Colonic mucosa (tissue), 4 donors: Measurements from ENCODE around the gene CNDP1. TPM values are rescaled to one million over a fixed set of nuclear protein-coding genes. Genes with fewer than 3 reads are reported as not detected.

ENCODE experiments used
- DNase-seq: peaks from one replicate; pipeline ENCODE4 v3.0.0-alpha.2; 2020
- H3K27ac ChIP-seq: fragments of 200-600 bp; one replicate; pipeline ENCODE4 v1.8.0; 2021
- H3K27me3 ChIP-seq: fragments of 200-600 bp; one replicate; pipeline ENCODE4 v1.8.0; 2021
- H3K36me3 ChIP-seq: fragments of 200-600 bp; one replicate; pipeline ENCODE4 v1.8.0; 2021
- H3K4me1 ChIP-seq: fragments of 200-600 bp; one replicate; pipeline ENCODE4 v1.8.0; 2021; ENCODE audit warnings: mild to moderate bottlenecking
- H3K4me3 ChIP-seq: fragments of 200-600 bp; one replicate; pipeline ENCODE4 v1.8.0; 2021
- H3K9ac ChIP-seq, 2 donors: one replicate each; pipeline ENCODE4 v1.7.0; 2013; ENCODE audit warnings: control low read depth in 2 of 2, low read depth in 2 of 2, low read length in 2 of 2
- H3K9me3 ChIP-seq: fragments of 200-600 bp; one replicate; pipeline ENCODE4 v1.8.0; 2021
- intact Hi-C: fragments of 100-400 bp; cut with DNase I; formaldehyde crosslinking; loops from one replicate; pipeline ENCODE4 v1.14.1; 2022
- total RNA-seq, 2 donors: library from RNA; stranded (reverse); fragmentation: NEBNext Ultra II Directional in 1 of 2; extraction: Animal tissue kit (Norgen Biotek cat#: 25700) in 1 of 2; gene quantifications; one replicate each; pipeline ENCODE4 v1.2.1, GENCODE V29; 2021
- TF ChIP-seq, protein P1 (sequence below): fragments of 200-600 bp; IDR thresholded peaks from one replicate; pipeline ENCODE4 v1.8.0; 2022; ENCODE audit warnings: antibody characterized with exemption, mild to moderate bottlenecking
- donor health status: healthy.
- donor health status: DM: no; HTN: no; CAD: no.
- donor health status: DM: no; HTN: no; CAD: no.

The CNDP1 gene
- total RNA-seq, 2 donors from 2014 or later: 0.10 TPM; not detected in 1

DNA sequence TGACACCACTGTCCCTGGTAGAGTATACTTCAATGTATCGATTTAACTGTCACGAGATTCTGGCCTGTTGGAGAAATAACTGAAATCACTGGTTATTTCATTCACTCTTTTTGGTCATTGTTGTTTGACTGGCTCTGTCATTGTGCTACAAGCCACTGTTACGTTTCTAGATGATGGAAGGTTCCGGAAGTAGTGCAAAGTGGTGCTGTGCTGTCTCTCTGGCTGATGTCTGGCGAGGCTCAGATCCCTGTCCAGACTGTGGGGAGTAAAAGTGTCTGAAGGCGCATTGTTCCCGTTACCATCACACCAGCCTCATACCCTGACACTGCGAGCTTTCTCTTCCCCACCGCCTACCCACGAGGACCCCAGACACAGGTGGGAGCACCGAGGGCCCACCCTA lies 11.7 kb downstream of the CNDP1 start:
- H3K27ac ChIP-seq: no peak overlapping the region
- intact Hi-C loops: no loop called here
- no peak for DNase-seq
- H3K4me3 ChIP-seq: no peak overlapping the region
- TF ChIP-seq, protein P1, sequence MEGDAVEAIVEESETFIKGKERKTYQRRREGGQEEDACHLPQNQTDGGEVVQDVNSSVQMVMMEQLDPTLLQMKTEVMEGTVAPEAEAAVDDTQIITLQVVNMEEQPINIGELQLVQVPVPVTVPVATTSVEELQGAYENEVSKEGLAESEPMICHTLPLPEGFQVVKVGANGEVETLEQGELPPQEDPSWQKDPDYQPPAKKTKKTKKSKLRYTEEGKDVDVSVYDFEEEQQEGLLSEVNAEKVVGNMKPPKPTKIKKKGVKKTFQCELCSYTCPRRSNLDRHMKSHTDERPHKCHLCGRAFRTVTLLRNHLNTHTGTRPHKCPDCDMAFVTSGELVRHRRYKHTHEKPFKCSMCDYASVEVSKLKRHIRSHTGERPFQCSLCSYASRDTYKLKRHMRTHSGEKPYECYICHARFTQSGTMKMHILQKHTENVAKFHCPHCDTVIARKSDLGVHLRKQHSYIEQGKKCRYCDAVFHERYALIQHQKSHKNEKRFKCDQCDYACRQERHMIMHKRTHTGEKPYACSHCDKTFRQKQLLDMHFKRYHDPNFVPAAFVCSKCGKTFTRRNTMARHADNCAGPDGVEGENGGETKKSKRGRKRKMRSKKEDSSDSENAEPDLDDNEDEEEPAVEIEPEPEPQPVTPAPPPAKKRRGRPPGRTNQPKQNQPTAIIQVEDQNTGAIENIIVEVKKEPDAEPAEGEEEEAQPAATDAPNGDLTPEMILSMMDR: no peak
- no peaks in the 10 kb centered on the region for H3K27me3 ChIP-seq
- no peaks in the 10 kb centered on the region for H3K4me1 ChIP-seq
- H3K9ac ChIP-seq: no peak overlapping the region
- H3K9me3 ChIP-seq: no peaks in the 10 kb centered on the region
- H3K36me3 ChIP-seq: no peaks in the 10 kb centered on the region

DNA sequence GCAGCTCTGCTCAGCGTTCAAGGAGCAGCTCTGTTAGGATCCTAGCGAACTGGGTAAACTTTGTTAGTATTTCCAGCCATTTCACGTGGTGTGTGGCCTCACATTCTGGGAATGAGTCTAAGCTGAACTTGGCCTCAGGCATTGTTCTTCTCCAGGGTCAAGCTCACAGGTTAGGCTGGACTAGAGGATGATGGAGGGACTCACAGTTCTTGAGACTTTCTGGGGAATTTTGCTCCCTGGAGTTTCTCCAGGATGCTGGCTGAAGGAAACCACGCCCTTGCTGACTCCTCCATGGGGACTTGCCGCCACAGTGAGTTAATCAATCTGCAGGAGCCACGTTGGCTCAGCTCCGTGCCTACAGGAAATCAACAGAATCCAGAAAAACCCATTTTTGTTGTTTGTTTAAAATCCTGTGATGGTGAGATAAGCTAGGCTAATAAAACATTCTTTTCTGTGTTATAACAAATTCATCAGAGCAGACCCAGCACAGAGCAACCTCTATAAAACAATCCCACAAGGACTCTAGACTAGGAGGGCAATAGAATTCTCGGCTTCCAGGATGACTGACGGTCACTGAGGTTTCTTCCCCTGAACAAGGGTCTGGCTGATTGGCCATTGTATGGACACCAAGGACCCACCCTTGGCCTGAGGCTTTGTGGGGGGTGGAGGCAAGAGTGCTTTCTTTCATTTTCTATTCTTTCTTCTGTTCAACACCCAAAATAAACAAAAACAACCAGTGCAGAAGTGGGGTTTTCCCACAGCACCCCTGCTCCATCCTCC lies 12.6 kb downstream of the CNDP1 start:
- TF ChIP-seq, protein P1: no peak
- intact Hi-C loops: no loop called here
- DNase-seq: peak; percentile 59
- Histone ChIP-seq H3K9ac (no peak overlapping the region), H3K4me1 (no peaks in the 10 kb centered on the region), H3K36me3 (no peaks in the 10 kb centered on the region), H3K27me3 (no peaks in the 10 kb centered on the region), H3K9me3 (no peaks in the 10 kb centered on the region), H3K27ac (no peak overlapping the region), H3K4me3 (no peak overlapping the region)

DNA sequence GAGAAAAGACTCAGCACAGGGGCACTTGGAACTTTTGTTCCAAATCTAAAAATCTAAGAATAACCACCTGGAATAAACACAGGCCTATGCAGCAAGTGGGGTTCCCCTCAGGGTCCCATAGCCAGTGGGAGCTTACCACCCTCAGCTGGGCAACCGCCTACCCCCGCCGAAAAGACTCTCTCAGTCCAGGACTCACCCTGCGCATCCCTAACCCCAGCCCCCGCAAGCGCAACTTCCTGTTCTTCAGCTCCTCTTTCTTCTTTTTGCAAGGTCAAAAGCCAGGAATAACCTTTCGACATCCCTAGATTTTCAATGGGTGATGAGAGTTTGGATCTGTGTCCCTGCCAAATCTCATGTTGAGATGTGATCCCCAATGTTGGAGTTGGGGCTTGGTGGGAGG lies 13.6 kb downstream of the CNDP1 start:
- Histone ChIP-seq H3K36me3 (no peaks in the 10 kb centered on the region), H3K4me3 (no peak overlapping the region), H3K4me1 (no peaks in the 10 kb centered on the region), H3K27me3 (no peaks in the 10 kb centered on the region), H3K9ac (no peak overlapping the region), H3K9me3 (no peaks in the 10 kb centered on the region), H3K27ac (no peak overlapping the region)
- TF ChIP-seq, protein P1: no peak
- intact Hi-C loops: no loop called here
- DNase-seq: no peak

DNA sequence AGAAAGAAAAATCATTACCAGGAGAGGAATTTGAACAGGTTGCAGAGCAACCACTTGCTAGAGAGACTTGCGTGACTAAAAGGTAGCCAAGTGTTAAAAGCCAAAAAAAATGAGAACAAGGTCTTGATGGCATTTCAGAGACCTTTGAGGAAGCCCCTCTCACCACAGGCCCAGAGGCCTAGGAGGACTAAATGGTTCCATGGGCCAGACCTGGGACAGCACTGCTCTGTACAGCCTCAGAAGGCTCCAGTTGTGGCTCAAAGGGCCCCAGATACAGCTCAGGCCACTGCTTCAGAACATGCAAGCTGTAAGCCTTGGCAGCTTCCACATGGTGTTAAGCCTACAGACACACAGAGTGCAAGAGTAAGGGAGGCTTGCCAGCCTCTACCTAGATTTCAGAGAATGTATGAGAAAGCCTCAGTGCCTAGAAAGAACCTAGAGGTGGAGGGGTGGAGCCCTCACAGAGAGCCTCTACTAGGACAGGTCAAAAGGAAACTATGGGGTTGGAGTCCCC lies 15.3 kb downstream of the CNDP1 start:
- no peaks in the 10 kb centered on the region for H3K9me3 ChIP-seq
- no peaks in the 10 kb centered on the region for H3K27me3 ChIP-seq
- DNase-seq: no peak
- intact Hi-C loops: loop anchor here (10.0 kb wide), 1 partner anchor 355 kb away; no protein-coding TSS in a partner anchor
- no peaks in the 10 kb centered on the region for H3K36me3 ChIP-seq
- H3K27ac ChIP-seq: no peak overlapping the region
- no peak overlapping the region for H3K4me3 ChIP-seq
- H3K4me1 ChIP-seq: no peaks in the 10 kb centered on the region
- H3K9ac ChIP-seq: no peak overlapping the region
- TF ChIP-seq, protein P1: no peak

DNA sequence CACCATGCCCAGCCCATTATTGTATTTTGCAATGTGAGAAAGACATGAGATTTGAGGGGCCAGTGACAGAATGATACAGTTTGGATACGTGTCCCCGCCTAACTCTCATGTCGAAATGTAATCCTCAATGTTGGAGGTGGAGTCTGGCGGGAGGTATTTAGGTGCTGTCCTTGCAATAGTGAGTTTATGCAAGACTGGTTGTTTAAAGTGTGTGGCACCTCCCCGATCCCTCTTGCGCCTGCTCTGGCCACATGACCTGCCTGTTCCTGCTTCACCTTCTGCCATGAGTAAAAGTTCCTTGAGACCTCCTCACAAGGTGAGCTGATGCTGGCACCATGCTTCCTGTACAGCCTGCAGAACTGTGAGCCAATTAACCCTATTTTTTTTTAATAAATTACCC lies 16.6 kb downstream of the CNDP1 start:
- no peaks in the 10 kb centered on the region for H3K4me1 ChIP-seq
- no peak overlapping the region for H3K4me3 ChIP-seq
- no peaks in the 10 kb centered on the region for H3K27me3 ChIP-seq
- H3K9ac ChIP-seq: no peak overlapping the region
- TF ChIP-seq, protein P1: no peak
- DNase-seq: no peak
- intact Hi-C loops: loop anchor here (10.0 kb wide), 1 partner anchor 356 kb away; no protein-coding TSS in a partner anchor
- no peak overlapping the region for H3K27ac ChIP-seq
- no peaks in the 10 kb centered on the region for H3K36me3 ChIP-seq
- H3K9me3 ChIP-seq: no peaks in the 10 kb centered on the region
